ENCODE data around the gene ARHGAP26.
"Not testable (repeated sequence)": the region's sequence is repeated elsewhere in the genome, so short reads cannot be mapped to it uniquely, and the experiment has no call there.

The ARHGAP26 gene

DNA sequence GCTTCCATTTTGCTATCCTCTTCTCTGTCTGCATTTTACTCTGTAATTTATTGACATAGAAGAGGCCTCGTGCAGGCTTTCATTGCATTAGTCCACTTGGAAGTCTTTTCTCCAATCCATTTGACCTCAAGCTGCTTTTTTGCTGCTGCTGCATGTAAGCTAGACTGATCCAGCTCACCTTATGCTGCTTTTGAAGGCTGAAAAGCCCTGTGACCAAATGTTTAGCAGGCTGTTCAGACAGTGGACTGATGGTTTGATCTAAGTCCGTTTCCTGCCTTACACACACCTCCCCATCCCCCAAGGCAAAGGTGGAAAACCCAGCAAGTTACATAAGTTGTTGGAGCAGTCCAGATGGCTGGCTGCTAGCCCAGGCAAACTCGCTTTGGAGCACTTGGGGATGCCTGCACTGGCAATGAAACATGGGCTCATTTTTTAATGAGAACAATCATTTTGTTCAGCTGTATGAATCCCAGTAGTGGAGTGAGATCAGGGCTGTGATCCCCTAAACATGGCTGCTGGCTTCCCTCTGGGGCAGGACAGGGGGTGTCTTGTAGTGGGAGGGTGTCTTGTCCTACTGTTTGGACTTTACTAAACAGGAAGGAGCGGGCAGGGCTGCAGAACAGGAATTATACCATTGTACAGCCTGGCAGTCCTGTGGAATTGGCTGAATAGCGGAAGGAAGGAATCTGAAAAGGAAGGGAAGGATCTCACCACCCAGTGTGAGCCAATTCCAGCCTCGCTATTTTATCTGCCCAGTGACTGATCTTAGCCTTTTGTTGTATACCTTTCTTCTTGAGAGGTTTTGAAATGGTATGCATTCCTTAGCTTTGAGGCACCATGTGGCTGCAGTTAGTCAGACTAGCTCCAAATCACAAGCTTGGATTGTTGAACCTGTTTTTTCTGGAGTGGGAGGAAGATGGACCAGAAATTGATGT, 212.0 kb downstream of the ARHGAP26 start:
- no peak for DNase-seq (ENCODE audit: low read depth in 2 of 2)

DNA sequence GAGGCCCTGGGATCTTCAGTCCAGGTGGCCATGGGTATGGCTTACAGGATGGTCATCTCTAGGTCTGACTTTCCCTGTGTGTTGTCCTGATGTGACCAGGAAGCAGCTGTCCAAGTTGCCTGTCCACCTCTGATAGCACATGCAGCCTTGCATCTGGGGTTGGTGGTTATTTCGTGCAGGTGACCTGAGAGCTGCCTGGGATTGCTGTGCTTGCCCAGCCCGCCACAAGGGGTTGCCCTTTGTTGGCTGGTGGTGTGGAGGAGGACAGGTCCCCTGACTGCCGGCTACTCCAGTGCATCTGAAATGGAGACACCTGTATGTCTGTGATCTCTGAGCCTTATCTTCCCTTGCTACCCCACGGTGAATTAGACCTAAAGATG, 212.6 kb downstream of the ARHGAP26 start:
- no peak for DNase-seq (ENCODE audit: low read depth in 2 of 2)

DNA sequence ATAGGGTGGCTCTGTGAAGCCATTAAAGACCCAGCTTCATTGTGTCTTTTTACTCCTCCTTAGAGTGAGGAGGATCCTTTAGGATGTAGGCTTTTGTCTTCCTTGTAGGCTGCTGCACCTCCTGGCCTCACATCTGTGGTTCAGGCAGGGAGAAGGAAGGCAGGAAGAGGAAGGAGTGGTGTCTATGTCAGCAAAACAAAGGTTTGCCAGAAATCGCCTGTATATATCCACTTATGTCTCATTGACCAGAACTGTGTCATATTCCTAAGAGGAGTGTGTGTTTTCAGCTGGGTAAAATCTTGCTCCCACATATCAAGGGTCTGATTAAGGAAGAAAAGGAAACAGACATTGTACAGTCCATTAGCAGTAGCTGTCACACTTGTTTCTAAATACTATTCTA, 213.8 kb downstream of the ARHGAP26 start:
- no peak for DNase-seq (ENCODE audit: low read depth in 2 of 2)

DNA sequence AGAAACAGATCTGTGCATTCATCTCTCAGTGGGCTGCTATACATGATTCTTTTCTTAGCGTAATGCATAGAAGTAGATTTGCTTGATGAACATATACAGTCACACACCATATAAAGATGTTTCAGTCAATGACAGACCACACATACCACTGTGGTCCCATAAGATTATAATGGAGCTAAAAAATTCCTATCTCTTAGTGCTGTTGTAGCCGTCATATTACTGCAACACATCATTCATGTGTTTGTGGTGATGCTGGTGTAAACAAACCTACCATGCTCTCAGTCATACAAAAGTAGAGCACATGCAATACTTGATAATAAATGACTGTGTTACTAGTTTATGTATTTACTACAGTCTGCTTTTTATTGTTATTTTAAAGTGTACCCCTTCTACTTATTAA, 214.3 kb downstream of the ARHGAP26 start:
- DNase-seq (ENCODE audit: low read depth in 2 of 2): no peak

DNA sequence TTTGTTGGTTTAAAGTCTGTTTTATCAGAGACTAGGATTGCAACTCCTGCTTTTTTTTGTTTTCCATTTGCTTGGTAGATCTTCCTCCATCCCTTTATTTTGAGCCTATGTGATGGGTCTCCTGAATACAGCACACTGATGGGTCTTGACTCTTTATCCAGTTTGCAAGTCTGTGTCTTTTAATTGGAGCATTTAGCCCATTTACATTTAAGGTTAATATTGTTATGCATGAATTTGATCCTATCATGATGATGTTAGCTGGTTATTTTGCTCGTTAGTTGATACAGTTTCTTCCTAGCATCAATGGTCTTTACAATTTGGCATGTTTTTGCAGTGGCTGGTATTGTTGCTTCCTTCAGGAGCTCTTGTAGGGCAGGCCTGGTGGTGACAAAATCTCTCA, 219.1 kb downstream of the ARHGAP26 start:
- not testable (repeated sequence) for DNase-seq (ENCODE audit: low read depth in 2 of 2)

DNA sequence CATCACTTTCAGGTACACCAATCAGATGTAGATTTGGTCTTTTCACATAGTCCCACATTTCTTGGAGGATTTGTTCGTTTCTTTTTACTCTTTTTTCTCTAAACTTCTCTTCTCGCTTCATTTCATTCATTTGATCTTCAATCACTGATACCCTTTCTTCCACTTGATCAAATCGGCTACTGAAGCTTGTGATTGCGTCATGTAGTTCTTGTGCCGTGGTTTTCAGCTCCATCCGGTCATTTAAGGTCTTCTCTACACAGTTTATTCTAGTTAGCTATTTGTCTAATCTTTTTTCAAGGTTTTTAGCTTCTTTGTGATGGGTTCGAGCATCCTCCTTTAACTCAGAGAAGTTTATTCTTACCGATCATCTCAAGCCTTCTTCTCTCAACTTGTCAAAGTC, 219.9 kb downstream of the ARHGAP26 start:
- DNase-seq (ENCODE audit: low read depth in 2 of 2): not testable (repeated sequence)

DNA sequence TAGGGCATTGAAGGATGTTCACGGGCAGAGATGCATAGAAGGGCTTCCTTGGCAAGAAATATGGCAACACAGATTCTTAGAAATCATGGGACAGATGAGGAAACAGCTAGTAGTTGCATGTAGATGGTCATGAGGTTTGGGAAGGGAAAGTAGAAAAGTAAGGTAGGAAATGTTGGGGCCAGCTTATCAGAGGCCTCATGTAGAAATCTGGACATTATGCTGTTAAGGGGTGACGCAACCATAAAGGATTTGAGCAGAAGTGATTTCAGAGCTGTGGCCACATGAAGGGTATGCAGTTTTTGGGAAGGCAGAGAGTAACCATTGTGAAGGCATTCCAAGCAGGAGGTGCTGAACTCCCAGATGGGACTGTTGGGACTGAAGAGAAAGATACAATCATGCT, 224.0 kb downstream of the ARHGAP26 start:
- no peak for DNase-seq (ENCODE audit: low read depth in 2 of 2)

DNA sequence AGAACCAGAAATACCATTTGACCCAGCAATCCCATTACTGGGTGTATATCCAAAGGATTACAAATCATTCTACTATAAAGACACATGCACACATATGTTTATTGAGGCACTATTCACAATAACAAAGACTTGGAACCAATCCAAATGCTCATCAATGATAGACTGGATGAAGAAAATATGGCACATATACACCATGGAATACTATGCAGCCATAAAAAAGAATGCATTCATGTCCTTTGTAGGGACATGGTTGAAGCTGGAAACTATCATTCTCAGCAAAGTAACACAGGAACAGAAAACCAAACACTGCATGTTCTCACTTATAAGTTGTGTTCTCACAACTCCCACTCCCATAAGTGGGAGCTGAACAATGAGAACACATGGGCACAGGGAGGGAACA, 225.4 kb downstream of the ARHGAP26 start:
- DNase-seq (ENCODE audit: low read depth in 2 of 2): not testable (repeated sequence)

DNA sequence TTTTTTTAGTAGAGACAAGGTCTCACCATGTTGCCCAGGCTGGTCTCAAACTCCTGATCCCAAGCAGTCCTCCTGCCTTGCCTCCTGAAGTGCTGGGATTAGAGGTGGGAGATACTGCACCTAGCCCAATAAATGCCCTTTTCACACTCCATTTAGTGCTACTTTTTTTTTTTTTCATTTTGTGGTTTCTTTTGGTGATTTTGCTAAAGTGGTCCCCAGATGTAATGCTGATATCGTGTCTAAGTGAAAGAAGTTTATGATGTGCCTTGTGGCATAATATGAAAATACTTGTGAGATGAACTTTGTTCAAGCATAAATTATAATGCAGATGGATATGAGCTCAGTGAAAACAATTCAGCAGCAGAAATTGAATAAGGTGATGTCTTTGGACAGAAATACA, 227.4 kb downstream of the ARHGAP26 start:
- no peak for DNase-seq (ENCODE audit: low read depth in 2 of 2)

DNA sequence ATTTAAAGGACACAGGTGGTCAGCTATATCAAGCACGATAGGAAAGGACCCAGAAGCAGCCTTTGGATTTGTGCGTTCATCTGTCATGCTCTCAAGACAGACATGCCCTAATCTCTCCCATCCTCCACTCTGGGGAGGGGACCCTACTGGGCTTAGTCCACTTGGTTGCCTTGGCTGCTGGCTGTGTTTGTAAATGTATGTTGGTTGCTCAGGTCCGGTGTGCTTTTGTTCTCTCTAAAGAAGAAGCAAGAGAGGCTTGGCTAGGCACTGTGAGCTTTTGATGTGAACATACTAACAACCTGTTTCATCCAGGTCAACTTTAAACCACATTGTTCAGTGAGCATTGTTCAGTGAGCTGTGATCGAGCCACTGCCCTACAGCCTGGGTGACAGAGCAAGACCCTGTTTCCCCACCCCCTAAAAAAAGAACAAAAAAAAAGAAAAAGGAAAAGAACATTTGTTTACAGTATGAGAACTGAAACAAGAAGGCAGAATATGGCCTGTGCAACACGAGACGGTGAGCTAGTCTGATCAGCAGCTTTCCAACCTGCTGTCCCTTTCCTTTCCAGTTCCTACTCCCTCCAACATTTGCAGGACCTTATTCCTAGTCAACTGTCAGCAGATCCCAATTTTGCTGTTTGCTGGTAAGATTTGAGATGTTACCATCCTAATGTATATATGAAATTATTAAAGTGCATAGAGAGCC, 228.3 kb downstream of the ARHGAP26 start:
- no peak for DNase-seq (ENCODE audit: low read depth in 2 of 2)

DNA sequence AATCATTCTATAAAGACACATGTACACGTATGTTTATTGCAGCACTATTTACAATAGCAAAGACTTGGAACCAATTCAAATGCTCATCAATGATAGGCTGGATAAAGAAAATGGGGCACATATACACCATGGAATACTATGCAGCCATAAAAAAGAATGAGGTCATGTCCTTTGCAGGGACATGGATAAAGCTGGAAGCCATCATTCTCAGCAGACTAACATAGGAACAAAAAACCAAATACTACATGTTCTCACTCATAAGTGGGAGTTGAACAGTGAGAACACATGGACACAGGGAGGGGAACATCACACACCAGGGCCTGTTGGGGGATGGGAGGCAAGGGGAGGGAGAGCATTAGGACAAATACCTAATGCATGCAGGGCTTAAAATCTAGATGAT, 230.4 kb downstream of the ARHGAP26 start:
- DNase-seq (ENCODE audit: low read depth in 2 of 2): not testable (repeated sequence)

DNA sequence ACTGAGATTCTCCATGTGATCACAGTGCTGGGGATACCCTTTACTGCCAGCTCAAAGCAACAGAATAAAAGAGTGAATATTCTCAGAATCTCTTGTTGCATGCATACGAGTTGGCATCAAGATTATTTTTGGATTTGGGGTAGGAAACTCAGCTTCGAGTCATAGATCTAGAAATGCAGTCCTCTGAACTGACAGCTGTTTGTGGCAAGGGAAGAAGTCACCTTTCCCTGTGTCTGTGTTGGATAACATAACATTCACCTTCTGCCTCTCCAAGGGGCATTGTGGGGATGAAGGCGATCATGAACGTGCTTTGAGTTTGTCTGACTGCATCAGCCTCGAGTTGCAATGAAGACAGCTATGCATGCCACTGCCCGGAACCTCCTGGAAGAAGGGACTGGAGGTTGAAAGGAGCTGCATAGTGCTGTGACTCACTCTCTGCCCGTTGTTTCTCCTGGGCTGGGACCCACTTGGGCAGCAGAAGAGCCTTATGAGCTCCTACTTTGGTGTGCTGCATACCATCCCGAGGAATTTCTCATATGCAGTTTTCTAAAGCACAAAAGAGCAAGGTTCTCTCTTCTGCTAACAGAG, 231.7 kb downstream of the ARHGAP26 start:
- DNase-seq (ENCODE audit: low read depth in 2 of 2): no peak

DNA sequence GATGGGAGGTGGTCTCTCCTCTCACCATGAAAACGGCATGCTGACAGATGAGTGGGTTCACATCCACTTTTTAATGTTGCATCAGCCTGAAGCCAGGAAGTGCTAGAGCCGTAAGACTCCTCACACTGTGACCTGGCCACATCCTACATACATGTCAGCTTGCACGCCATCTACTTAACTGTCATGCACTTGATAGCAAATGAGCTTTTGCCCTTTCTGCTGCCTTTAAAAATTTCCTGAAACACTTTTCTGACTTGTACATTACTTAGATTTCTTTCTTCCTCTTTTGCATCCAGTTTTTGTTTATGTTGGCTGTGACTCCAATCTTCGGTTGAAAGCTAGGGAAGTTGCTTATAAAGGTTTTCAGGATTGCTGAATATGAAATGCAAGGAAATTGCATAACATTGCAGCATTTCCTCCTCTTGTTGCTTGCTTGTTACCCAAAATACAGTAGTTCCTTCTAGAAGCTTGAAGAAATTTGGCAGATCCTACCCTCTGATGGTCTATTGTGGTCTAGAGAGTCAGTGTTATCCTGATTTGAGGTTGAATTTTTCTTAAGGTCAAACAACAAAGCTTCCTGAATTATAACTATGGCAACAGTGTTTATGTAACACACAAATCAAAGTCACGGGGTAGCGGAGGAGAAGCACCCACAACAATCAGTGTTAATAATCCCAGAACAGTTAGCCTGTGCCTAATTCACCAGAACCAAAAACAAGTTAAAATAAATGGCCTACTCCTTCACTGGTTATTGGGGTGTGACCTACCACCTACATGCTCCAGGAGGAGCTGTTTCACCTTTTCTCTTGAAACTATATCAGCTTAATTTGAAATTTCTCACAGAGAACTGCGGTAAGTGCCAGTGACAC, 232.5 kb downstream of the ARHGAP26 start:
- peak; percentile 56 to 59 for DNase-seq (ENCODE audit: low read depth in 2 of 2)

DNA sequence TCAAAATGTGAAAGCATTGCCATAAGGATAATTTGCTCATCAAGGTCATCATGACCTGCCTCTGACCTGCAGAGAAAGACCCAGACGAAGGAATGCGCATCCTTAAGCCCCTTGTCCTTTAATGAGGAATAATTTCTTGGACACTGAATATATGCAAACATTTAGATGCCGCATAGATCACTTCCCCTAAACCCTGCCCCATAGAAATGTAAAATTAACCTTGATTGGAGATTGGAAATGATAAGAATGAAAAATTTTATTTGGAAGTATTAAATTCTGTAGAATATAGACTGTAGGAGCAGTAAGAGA, 233.1 kb downstream of the ARHGAP26 start:
- DNase-seq (ENCODE audit: low read depth in 2 of 2): no peak

DNA sequence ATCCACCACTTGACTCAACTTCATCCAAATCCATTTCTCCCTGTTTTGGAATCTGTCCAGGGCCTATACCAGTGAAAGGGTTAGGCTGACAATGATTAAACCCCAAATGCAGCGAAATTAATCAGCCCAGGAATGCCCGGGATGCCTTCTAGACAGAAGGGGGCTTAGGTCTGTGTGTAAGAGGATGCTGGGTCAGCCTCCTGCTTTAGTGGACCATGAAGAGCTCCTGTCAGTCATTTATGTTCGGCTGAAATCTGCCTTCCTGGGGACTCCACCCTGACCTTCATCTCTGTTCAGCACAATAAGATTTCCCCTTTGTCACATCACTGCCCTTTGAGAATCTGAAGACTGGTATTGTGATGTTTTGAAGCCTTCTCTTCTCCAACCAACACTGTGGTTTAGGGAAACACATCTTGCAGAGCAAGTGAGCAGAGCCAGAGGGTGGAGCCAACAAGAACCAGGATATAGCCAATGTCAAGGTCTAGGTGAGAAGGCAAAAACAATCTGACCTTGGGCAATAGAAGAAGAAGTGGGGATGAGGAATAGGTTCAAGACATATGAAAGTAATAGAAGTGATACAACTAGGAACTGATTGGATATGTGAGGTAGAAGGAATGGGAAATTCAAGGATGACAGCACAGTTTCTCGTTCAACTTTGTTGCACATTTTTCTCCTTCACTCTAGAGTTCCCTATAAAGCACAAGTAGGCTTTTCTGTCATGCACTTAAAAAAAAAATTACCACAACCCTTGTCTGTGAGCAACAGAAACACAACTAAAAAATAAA, 234.4 kb downstream of the ARHGAP26 start:
- no peak for DNase-seq (ENCODE audit: low read depth in 2 of 2)

DNA sequence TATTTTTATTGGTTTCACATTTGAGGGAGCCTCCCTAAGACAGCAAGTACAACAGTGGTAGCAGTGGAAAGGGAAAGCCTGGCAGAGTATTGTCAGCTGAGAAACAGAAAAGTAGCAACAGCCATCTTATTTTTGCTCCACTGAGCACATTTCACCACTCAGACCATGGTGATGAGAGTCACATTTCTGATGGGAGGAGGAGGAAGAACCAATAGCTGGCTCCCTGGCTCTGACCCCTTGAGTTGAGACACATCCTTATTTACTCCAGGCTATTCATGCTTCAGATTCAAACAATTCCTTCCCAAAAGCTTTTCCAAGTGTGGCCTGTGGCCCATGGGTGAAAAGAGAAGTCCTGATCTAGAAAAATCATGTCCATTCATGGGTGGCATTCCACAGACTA, 236.3 kb downstream of the ARHGAP26 start:
- no peak for DNase-seq (ENCODE audit: low read depth in 2 of 2)

DNA sequence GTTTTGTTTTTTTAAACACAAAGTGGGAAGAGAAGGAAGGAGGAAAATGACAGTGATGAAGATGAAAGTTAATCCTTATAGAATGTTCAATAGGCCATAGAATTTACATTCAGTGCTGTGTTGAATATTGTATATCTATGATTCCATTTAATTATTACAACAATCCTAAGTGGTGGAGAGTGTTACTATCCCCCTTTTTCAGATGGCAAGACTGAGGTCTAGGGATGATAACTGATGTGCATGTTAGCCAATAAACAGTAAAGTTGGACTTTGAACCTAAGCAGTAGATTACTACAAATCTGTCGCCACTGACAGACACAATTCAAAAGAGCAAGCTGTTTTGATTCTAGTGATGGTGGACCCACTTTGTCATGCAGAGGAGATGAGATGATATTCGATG, 237.9 kb downstream of the ARHGAP26 start:
- no peak for DNase-seq (ENCODE audit: low read depth in 2 of 2)

DNA sequence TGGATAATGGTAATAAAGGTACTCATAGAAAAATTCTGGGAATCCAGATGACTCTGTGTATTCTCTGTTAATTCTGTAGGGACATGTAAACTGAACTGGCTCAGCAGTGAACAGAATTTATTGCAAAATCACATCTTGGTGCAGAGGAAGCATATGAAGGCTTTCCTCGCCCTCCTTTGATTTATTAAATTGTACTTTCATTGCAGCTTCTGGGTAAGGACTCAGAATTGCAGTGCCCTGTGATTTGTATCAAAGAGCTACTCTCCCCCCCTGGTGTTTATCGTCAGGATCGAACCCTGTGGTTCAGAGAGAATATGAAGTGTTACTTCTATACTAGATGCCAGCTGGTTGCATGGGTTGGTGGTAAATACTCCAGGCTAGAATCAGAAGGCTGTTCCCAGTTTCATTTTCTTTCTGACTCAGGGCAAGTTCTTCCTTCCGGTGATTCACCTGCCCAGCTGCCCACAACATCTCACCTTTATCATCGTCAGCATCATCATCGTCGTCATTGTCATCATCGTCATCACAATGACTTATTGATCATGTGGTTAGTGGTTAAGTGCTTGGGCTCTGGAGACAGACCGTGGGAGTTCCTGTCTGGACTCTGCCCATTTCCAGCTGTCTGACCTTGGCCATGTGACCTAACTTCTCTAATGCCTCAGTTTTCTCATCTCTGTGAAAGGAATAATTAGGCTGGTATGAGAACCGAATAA, 238.8 kb downstream of the ARHGAP26 start:
- DNase-seq (ENCODE audit: low read depth in 2 of 2): peak; percentile 70 to 82

DNA sequence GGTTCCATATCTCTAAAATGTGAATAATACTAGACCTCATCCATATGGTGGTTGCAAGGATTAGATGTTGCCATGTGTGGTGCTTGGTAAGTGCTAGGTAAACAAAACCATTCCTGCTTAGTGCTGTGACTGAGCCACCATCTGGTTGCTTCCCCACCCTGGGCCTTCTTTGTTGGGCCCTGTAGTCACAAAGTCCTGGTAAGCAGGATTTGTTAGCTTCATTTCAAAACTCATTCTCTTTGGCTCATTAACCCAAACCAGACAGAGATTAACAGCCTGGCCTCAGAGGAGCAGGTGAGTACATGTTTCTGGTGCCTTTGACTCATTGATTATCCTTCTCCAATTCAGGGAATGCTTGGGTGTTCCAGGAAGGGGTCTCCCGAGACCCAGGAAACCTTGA, 240.2 kb downstream of the ARHGAP26 start:
- DNase-seq (ENCODE audit: low read depth in 2 of 2): no peak

DNA sequence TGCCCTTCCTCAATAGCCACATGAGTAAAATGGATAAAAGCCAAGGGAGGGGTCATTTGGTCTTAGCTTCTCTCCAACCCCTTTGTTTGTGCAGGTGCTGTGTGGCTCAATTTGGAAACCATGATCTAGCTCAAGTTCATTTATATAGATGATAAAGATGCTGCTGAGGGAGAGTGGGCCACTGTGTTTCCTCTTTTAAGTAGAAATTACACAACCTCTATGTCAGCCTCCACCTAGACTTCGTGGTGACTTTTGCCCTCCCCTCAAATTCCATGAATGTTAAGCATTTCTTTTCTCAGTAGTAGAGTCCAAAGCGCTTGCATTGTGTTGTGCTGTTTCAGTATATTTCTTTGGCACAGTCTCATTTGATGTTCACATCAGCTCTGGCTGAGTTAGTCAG, 241.4 kb downstream of the ARHGAP26 start:
- no peak for DNase-seq (ENCODE audit: low read depth in 2 of 2)

All from stimulated activated CD8-positive, alpha-beta memory T cell treated with anti-CD3 and anti-CD28 coated beads, Interleukin-7, amount 100 ng/mL, for 4 hours (primary cell).